GM10266 (cell line): Measurements from ENCODE around the gene HLA-F.

Source experiments
- DNase-seq: peaks from one replicate; pipeline ENCODE4 v3.0.0; 2012; ENCODE audit errors: extremely low spot score
- CTCF ChIP-seq: IDR thresholded peaks from 2 replicates; pipeline ENCODE4 v1.5.1; 2012; ENCODE audit warnings: mild to moderate bottlenecking, low read depth; ENCODE audit not compliant: control insufficient read depth, insufficient read depth; ENCODE audit errors: missing control alignments

Gene HLA-F

DNA sequence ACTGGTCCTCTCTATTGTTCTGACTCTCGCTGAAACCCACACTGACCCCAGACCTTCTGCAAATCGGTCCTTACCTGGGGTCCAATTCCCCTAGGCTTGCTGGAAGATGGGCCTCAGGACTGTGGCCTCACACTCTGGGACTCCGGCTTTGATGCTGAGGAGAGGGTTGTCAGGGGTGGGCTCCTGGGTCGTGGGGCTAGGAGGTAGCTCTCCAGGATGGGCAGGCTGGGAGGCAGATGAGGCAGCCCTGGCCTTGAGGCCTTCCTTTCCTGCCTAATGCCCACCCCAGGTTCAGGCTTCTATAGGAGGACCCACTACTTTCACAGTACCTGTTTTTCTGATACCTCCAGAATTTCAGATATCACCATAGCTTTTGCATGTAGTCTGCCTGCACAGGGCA is 21.4 kb downstream of the HLA-F start:
- TF ChIP-seq CTCF = no peak
- DNase-seq = no peak

GRCh38 chr6:29745386-29745785 is 22.2 kb downstream of the HLA-F start:
- no peak for DNase-seq
- TF ChIP-seq CTCF = no peak

DNA sequence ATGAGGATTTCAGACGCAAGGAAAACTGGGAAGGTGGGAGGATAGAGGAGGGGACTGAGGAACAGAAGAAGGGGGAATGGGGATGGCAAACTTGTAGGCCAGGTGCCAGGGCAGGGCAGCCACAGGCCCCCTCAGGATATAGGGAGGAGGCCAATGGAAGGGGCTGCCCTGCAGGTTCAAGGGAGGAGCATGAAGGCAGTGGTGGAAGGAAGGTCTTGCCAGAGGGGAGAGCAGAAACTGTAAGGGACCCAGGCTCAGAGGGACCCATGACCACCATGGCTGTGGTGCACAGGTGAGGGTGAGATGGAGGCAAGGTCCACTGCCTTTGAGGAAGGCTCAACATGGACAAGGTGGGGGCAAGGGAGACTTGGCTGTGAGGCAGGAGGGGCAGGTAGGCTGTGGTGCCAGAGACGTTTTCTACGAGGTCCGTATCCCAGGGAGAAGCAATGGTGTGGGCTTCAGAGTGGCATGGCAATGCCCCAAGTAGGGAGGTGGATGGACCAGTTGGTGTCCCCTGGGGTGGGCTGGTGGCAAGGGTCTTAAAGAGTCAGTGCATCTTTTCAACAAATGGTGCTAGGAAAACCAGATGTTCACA is 22.7 kb downstream of the HLA-F start:
- no peak for DNase-seq
- TF ChIP-seq CTCF = no peak

DNA sequence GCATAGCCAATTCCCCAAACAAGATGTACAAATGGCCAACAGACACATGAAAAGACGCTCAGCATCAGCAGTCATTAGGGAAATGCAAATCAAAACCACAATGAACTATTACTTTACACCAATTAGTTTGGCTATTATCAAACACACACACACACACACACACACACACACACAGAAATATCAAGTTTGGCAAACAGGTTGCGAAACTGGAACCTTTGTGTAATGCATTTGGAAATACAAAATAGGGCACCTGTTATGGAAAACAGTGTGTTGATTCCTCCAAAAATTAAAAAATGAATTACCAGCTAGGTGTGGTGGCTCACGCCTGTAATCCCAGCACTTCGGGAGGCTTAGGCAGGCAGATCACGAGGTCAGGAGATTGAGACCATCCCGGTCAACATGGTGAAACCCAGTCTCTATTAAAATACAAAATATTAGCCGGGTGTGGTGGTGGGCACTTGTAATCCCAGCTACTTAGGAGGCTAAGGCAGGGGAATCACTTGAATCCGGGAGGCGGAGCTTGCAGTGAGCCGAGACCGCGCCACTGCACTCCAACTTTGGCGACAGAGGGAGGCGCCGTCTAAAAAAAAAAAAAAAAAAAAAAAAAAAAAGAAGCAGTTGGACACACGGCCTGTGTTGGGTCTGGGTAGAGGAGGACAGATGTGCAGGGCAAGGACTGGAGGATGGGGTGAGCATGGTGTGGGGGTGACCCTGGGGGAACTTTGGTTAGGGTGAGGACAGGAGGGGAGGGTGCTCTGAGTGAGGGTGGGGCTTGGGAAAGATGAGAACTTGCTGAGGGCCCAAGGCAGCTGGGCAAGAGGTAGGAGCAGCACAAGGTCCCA is 23.8 kb downstream of the HLA-F start:
- TF ChIP-seq CTCF = no peak
- DNase-seq = no peak

- no peak for TF ChIP-seq CTCF
- peak; percentile 21 for DNase-seq
These were observed 24.5 kb downstream of the HLA-F start for GRCh38 chr6:29747688-29748250.

DNA sequence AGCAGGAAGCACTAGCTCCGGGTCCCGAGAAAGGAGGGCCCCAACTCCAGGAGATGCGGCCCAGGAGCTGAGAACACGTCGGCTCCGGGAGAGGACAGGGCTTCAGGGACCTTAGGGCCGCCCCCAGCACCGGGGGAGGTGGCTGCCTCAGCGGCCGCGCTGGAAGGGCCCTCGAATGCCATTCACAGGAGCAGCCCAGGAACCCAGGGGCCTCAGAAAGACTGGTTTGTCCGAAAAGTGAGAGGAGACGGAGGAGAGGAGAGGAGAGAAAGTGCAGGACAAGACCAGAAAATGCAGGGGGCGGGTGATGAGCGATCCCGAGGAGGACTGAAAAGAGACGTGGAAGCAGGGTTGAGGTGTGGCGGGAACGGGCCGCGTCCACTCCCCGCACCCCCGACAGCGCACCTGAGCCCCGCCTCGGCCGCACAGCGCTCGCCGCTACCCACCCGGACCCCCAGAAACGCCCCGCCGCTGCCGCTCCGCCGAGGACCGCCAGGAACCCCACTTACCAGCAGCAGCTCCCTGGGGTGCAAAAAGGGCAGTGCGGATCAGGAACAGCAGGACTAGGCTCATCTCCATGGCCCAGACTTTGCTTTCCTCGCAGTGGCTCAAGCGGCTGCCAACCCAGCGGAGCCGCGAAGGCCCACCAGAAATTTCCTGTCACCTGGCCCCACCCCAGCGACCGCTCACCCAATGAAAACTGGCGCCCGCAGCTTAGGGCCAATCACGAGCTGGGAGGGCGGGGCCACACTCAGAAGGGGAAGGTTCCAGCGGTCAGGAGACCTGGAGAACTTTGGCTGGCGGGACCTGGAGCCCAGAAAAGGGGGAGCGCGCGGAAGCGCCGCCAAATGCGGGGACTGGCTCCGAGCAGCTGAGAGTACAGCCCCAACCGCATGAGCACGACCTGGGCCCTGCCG is 25.4 kb downstream of the HLA-F start:
- peak; percentile 92 for DNase-seq
- TF ChIP-seq CTCF = no peak
